ENCODE measurements around the gene KCNN3.
A peak's percentile ranks its signal among the peaks of the same experiment; 100 is the strongest.

KCNN3 gene

DNA sequence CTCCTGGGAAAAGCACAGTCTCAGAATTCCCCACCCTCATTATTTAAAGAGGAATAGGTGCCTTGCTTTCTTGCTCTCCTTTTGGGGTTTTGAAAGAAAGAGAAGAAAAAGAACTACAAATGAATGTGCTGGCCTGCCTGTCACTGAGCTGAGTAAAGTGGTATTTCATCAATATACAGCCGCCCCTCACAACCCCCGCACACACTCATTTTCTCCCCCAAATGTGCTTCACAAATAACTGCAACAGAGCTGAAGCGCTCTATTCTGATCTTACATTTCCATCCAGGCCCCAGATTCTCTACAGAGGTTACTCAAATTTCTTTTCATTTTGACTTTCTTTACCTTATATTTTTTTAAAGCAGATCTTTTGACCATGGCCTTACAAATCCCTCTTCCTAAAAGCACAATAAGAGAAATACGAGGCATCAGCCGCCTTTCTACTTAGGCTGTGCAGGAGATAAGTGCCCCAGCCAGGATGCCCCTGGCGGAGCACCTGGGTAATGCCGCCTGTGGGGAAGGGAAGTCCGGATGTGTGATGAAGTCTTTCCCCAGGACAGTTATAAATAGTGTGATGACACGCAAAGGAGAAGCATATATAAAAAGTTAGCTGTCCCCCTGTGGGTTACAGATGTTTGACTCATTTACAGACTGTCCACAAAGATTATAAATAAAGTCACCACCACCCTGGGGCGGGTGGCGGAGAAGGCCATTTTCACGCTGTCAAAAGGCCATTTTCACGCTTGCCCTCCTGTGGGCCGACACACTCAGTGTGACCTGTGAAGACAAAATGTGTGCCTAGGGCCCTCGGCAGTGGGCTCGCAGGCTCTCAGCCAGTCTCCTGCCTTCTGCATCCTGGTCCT lies 6.5 kb downstream of the KCNN3 start:
- POLR2A ChIA-PET = interaction anchor here (0.6 to 1.9 kb wide), 3 partner anchors 56 to 1812 kb away, joined by 3 to 4 read pairs (median 3); no protein-coding TSS in a partner anchor
- TF ChIP-seq, protein P1, sequence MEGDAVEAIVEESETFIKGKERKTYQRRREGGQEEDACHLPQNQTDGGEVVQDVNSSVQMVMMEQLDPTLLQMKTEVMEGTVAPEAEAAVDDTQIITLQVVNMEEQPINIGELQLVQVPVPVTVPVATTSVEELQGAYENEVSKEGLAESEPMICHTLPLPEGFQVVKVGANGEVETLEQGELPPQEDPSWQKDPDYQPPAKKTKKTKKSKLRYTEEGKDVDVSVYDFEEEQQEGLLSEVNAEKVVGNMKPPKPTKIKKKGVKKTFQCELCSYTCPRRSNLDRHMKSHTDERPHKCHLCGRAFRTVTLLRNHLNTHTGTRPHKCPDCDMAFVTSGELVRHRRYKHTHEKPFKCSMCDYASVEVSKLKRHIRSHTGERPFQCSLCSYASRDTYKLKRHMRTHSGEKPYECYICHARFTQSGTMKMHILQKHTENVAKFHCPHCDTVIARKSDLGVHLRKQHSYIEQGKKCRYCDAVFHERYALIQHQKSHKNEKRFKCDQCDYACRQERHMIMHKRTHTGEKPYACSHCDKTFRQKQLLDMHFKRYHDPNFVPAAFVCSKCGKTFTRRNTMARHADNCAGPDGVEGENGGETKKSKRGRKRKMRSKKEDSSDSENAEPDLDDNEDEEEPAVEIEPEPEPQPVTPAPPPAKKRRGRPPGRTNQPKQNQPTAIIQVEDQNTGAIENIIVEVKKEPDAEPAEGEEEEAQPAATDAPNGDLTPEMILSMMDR (IDR thresholded peaks at IDR 0.05; ENCODE audit: control extremely low read depth, extremely low read depth, low read depth, missing control alignments) = peak; percentile 80
- peak; percentile 73 for DNase-seq (ENCODE audit: extremely low spot score)
- CTCF ChIA-PET = interaction anchor here (0.7 to 3.4 kb wide), 21 partner anchors 10 to 303 kb away, joined by 3 to 39 read pairs (median 5); no protein-coding TSS in a partner anchor

GRCh38 chr1:154862907-154863306 lies 7.2 kb downstream of the KCNN3 start:
- ChIA-PET POLR2A (interaction anchor here (1.1 to 1.9 kb wide), 2 partner anchors 56 to 138 kb away, joined by 3 to 4 read pairs; no protein-coding TSS in a partner anchor), CTCF (interaction anchor here (0.8 to 3.4 kb wide), 19 partner anchors 10 to 302 kb away, joined by 3 to 39 read pairs (median 5); partner anchors contain the start of gene PMVK)
- TF ChIP-seq, protein P1 (IDR thresholded peaks at IDR 0.05; ENCODE audit: control extremely low read depth, extremely low read depth, low read depth, missing control alignments) = no peak
- no peak for DNase-seq (ENCODE audit: extremely low spot score)

DNA sequence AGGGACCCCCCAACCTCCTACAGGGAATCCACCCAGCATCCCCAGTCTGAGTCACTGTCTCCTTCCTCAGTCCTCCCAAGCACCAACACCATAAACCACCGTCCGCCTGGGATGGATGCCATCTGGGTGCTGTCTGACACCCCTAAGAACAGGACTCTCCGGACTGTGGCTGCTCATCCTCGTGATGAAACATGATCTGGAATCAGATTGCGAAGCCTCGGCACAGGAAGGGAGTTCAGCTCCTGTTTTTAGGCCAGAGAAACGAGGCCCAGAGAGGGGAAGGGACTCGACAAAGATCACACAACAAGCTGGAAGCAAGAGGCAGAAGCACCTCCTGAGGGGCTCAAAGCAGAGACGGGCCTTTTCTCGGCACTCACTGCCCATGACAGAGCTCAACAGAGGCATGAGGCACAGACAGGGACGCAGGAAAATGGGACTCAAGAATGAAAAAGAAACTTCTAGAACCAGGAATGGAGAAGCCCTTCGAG lies 8.4 kb downstream of the KCNN3 start:
- DNase-seq (ENCODE audit: extremely low spot score) = no peak
- CTCF ChIA-PET = interaction anchor here (1.1 to 3.4 kb wide), 12 partner anchors 8 to 156 kb away, joined by 3 to 39 read pairs (median 4); partner anchors contain the start of genes KCNN3 and PMVK
- TF ChIP-seq, protein P1 (IDR thresholded peaks at IDR 0.05; ENCODE audit: control extremely low read depth, extremely low read depth, low read depth, missing control alignments) = no peak
- POLR2A ChIA-PET = interaction anchor here (3.7 kb wide), 1 partner anchor 7 kb away, joined by 33 read pairs; the partner anchor contains the start of gene KCNN3

- POLR2A ChIA-PET = interaction anchor here (0.6 to 3.7 kb wide), 4 partner anchors 9 to 1220 kb away, joined by 3 to 33 read pairs (median 3); partner anchors contain the start of gene KCNN3
- TF ChIP-seq, protein P1 (IDR thresholded peaks at IDR 0.05; ENCODE audit: control extremely low read depth, extremely low read depth, low read depth, missing control alignments) = no peak
- CTCF ChIA-PET = interaction anchor here (0.9 to 4.2 kb wide), 15 partner anchors 9 to 301 kb away, joined by 3 to 23 read pairs (median 5); partner anchors contain the start of gene KCNN3
- DNase-seq (ENCODE audit: extremely low spot score) = peak; percentile 81
These were observed 9.8 kb downstream of the KCNN3 start for GRCh38 chr1:154860156-154860870.

DNA sequence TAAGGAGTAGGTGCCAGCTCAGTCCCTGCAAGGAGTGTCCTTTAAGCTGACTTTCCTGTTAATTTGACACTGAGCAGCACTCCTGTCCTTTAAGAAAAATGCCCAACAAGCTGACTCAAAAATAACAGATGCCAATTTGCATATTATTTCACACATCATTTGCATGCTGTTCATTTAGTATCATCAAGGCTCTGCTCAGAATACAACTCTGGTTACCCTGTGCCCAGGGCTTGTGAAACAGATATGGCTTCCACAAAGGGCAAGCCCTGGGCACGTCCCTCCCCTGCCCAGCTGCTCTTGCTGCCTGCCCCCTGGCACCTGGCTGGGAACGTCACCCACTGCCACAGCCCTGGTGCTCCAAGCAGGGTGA lies 10.3 kb downstream of the KCNN3 start:
- peak; percentile 58 for DNase-seq (ENCODE audit: extremely low spot score)
- TF ChIP-seq, protein P1 (IDR thresholded peaks at IDR 0.05; ENCODE audit: control extremely low read depth, extremely low read depth, low read depth, missing control alignments) = no peak
- POLR2A ChIA-PET = interaction anchor here (0.6 to 3.7 kb wide), 5 partner anchors 9 to 1220 kb away, joined by 3 to 33 read pairs (median 3); partner anchors contain the start of gene KCNN3
- CTCF ChIA-PET = interaction anchor here (1.0 to 4.2 kb wide), 18 partner anchors 9 to 300 kb away, joined by 3 to 23 read pairs (median 4); partner anchors contain the start of gene KCNN3
